DMS153 treated with DMSO at 0.1 percent for 48 hours (cell line): ENCODE results near the gene ESR2.
"Not testable (repeated sequence)": the region's sequence is repeated elsewhere in the genome, so short reads cannot be mapped to it uniquely, and the experiment has no call there.

Source experiments
- DNase-seq: peaks from one replicate; lab custom pipeline; 2025; ENCODE audit not compliant: unreplicated experiment; lab: John Stamatoyannopoulos, UW

ESR2 gene

GRCh38 chr14:64201296-64201695 is 92.9 kb downstream of the ESR2 start:
- DNase-seq, result no peak

GRCh38 chr14:64200170-64200569 is 94.0 kb downstream of the ESR2 start:
- DNase-seq, result no peak

- DNase-seq, result no peak
Measured at GRCh38 chr14:64198486-64198885, 95.7 kb downstream of the ESR2 start.

- DNase-seq, result no peak
Measured at GRCh38 chr14:64197996-64198395, 96.2 kb downstream of the ESR2 start.

GRCh38 chr14:64196814-64197411 is 97.3 kb downstream of the ESR2 start:
- no peak for DNase-seq

GRCh38 chr14:64196056-64196455 is 98.1 kb downstream of the ESR2 start:
- no peak for DNase-seq

GRCh38 chr14:64195199-64195598 is 99.0 kb downstream of the ESR2 start:
- no peak for DNase-seq

- no peak for DNase-seq
Measured at GRCh38 chr14:64194404-64194803, 99.8 kb downstream of the ESR2 start.

GRCh38 chr14:64193821-64194220 is 100.3 kb downstream of the ESR2 start:
- no peak for DNase-seq

- DNase-seq, result no peak
Measured at GRCh38 chr14:64191756-64192155, 102.4 kb downstream of the ESR2 start.

GRCh38 chr14:64190974-64191502 is 103.1 kb downstream of the ESR2 start:
- DNase-seq, result no peak

- no peak for DNase-seq
Measured at GRCh38 chr14:64187331-64187730, 106.8 kb downstream of the ESR2 start.

- DNase-seq, result no peak
Measured at GRCh38 chr14:64186231-64187129, 107.7 kb downstream of the ESR2 start.

GRCh38 chr14:64185184-64185583 is 109.0 kb downstream of the ESR2 start:
- DNase-seq, result no peak

GRCh38 chr14:64184103-64184729 is 110.0 kb downstream of the ESR2 start:
- no peak for DNase-seq

- DNase-seq, result not testable (repeated sequence)
Measured at GRCh38 chr14:64182908-64183307, 111.3 kb downstream of the ESR2 start.

GRCh38 chr14:64178814-64179213 is 115.4 kb downstream of the ESR2 start:
- DNase-seq, result no peak

- no peak for DNase-seq
Measured at GRCh38 chr14:64176330-64176729, 117.8 kb downstream of the ESR2 start.

- DNase-seq, result no peak
Measured at GRCh38 chr14:64174922-64175782, 119.0 kb downstream of the ESR2 start.

GRCh38 chr14:64170181-64170580 is 124.0 kb downstream of the ESR2 start:
- no peak for DNase-seq

- DNase-seq, result no peak
Measured at GRCh38 chr14:64159588-64159987, 134.6 kb downstream of the ESR2 start.
